Ishikawa (cell line): ENCODE results near the gene CARD18.

Experiments used
- CEBPB ChIP-seq: IDR thresholded peaks from 2 replicates; pipeline ENCODE4 v1.6.1; 2012
- CREB1 ChIP-seq: IDR thresholded peaks from 2 replicates; pipeline ENCODE4 v1.6.1; 2012; ENCODE audit warnings: low read depth
- EGR1 ChIP-seq: IDR thresholded peaks from 2 replicates; pipeline ENCODE4 v1.6.1; 2012
- EP300 ChIP-seq: IDR thresholded peaks from 2 replicates; pipeline ENCODE4 v1.6.1; 2012; ENCODE audit warnings: borderline replicate concordance
- FOXM1 ChIP-seq: IDR thresholded peaks from 2 replicates; pipeline ENCODE4 v1.6.1; 2012; ENCODE audit warnings: low read depth, borderline replicate concordance
- NFIC ChIP-seq: IDR thresholded peaks from 2 replicates; pipeline ENCODE4 v1.6.1; 2012
- RAD21 ChIP-seq: IDR thresholded peaks from 2 replicates; pipeline ENCODE4 v1.6.1; 2012; ENCODE audit warnings: low read depth
- TAF1 ChIP-seq: IDR thresholded peaks from 2 replicates; pipeline ENCODE4 v1.6.1; 2012; ENCODE audit warnings: low read depth, mild to moderate bottlenecking
- TCF12 ChIP-seq: IDR thresholded peaks from 2 replicates; pipeline ENCODE4 v1.6.1; 2012; ENCODE audit warnings: low read depth
- TEAD4 ChIP-seq: IDR thresholded peaks from 2 replicates; pipeline ENCODE4 v1.6.1; 2012
- YY1 ChIP-seq: IDR thresholded peaks from 2 replicates; pipeline ENCODE4 v1.6.1; 2012; ENCODE audit warnings: low read depth
- ZBTB7A ChIP-seq: IDR thresholded peaks from 2 replicates; pipeline ENCODE4 v1.6.1; 2012; ENCODE audit warnings: low read depth
- TF ChIP-seq, protein P1 (sequence below): IDR thresholded peaks from 2 replicates; pipeline ENCODE4 v1.6.1; 2012; ENCODE audit warnings: low read depth, mild to moderate bottlenecking
- TF ChIP-seq, protein P2 (sequence below): IDR thresholded peaks from 2 replicates; pipeline ENCODE4 v1.6.1; 2012
- TF ChIP-seq, protein P3 (sequence below): IDR thresholded peaks from 2 replicates; pipeline ENCODE4 v1.6.1; 2012

CARD18 gene

DNA sequence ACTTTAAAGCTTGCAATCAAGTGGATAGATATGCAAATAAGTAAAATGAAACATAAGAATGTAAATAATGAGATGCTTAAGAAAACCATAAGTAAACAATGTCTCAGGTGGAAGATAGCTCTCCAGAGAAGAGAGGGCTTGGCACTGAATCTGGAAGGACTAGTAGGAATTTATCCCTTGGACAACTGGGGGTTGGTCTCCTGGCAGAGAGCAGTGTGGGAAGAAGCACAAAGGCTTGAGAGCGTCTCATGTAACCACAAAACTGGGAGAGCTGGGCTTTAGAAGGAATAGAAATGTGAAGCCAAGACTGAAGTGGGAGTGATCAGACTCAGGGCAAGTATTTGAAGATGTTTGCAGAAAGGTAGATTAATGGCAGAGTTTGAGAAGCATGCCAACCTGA lies 31.3 kb downstream of the CARD18 start:
- TF ChIP-seq RAD21: no peak
- TF ChIP-seq FOXM1: no peak
- TF ChIP-seq, protein P1, sequence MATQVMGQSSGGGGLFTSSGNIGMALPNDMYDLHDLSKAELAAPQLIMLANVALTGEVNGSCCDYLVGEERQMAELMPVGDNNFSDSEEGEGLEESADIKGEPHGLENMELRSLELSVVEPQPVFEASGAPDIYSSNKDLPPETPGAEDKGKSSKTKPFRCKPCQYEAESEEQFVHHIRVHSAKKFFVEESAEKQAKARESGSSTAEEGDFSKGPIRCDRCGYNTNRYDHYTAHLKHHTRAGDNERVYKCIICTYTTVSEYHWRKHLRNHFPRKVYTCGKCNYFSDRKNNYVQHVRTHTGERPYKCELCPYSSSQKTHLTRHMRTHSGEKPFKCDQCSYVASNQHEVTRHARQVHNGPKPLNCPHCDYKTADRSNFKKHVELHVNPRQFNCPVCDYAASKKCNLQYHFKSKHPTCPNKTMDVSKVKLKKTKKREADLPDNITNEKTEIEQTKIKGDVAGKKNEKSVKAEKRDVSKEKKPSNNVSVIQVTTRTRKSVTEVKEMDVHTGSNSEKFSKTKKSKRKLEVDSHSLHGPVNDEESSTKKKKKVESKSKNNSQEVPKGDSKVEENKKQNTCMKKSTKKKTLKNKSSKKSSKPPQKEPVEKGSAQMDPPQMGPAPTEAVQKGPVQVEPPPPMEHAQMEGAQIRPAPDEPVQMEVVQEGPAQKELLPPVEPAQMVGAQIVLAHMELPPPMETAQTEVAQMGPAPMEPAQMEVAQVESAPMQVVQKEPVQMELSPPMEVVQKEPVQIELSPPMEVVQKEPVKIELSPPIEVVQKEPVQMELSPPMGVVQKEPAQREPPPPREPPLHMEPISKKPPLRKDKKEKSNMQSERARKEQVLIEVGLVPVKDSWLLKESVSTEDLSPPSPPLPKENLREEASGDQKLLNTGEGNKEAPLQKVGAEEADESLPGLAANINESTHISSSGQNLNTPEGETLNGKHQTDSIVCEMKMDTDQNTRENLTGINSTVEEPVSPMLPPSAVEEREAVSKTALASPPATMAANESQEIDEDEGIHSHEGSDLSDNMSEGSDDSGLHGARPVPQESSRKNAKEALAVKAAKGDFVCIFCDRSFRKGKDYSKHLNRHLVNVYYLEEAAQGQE: no peak
- TF ChIP-seq CREB1: no peak
- no peak for TF ChIP-seq TAF1
- TF ChIP-seq NFIC: no peak
- no peak for TF ChIP-seq EGR1
- TF ChIP-seq, protein P2, sequence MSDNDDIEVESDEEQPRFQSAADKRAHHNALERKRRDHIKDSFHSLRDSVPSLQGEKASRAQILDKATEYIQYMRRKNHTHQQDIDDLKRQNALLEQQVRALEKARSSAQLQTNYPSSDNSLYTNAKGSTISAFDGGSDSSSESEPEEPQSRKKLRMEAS: no peak
- TF ChIP-seq TCF12: no peak
- TF ChIP-seq ZBTB7A: no peak
- TF ChIP-seq EP300: no peak
- TF ChIP-seq YY1: no peak
- no peak for TF ChIP-seq CEBPB
- TF ChIP-seq, protein P3, sequence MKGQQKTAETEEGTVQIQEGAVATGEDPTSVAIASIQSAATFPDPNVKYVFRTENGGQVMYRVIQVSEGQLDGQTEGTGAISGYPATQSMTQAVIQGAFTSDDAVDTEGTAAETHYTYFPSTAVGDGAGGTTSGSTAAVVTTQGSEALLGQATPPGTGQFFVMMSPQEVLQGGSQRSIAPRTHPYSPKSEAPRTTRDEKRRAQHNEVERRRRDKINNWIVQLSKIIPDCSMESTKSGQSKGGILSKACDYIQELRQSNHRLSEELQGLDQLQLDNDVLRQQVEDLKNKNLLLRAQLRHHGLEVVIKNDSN: no peak
- TF ChIP-seq TEAD4: no peak

DNA sequence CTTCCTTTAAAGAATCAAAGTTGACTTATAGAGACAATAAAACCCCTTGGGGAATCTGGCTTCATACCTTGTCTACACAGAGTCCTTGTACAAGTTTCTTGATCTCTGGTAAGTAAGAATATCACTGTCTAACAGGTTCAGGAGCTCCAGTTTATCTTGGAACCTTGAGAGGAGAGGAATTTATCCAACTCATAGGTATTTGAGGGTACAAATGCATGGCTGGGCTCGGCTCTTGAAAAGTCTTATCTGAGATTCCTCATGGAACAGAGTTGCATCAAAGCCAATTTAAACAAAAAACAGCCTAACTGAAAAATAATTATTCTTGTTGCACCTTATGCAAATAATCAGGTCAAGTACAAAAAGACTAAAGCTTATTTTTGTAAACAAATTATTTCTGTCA lies 33.4 kb downstream of the CARD18 start:
- TF ChIP-seq TAF1 (no peak), ZBTB7A (no peak), CREB1 (no peak), EGR1 (no peak), EP300 (no peak), TEAD4 (no peak), FOXM1 (no peak), NFIC (no peak), RAD21 (no peak), TCF12 (no peak), YY1 (no peak), CEBPB (no peak)
- TF ChIP-seq, protein P1: no peak
- TF ChIP-seq, protein P3: no peak
- TF ChIP-seq, protein P2: no peak

DNA sequence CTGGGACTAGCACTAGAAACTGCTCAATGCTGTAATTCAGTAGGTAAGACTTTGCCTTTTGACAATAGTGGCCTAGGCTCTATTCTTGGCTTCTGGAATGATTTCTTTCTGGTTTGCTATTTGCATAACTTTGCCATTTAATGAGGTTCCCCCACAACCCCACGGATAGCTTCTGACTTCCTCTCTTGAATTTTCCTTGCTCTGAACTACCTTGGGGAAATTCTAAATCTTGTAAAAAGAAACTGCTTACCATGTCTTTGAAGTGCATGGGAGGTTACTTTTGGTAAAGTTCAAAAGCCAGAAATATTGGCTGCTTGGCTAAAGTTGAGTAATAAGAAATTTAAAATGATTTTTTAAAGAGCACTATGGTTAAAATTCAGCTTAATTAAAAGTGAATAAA lies 35.3 kb downstream of the CARD18 start:
- TF ChIP-seq FOXM1: no peak
- no peak for TF ChIP-seq TEAD4
- TF ChIP-seq TCF12: no peak
- TF ChIP-seq, protein P2: no peak
- no peak for TF ChIP-seq ZBTB7A
- TF ChIP-seq YY1: no peak
- no peak for TF ChIP-seq EP300
- no peak for TF ChIP-seq NFIC
- no peak for TF ChIP-seq EGR1
- no peak for TF ChIP-seq TAF1
- TF ChIP-seq, protein P3: no peak
- TF ChIP-seq CREB1: no peak

DNA sequence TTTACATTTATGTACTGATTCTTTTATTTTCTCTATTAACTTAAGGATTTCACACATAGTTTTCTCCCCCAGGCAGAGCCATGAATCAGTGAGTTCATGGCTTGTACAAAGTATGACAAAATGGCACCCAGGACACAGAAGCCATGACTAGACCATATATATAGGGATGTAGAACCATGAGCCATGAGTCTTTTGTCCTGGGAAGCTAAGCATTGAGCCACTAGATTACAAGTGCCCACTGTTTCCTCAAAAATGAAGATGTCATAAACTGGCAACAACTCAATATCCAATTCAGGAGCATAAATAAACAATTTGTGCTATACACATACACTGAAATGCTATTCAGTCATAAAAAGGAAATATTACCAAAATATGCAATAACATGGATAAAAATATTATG lies 36.2 kb downstream of the CARD18 start:
- TF ChIP-seq NFIC (no peak), ZBTB7A (no peak), FOXM1 (no peak), RAD21 (no peak), CREB1 (no peak), EGR1 (no peak), TEAD4 (no peak), YY1 (no peak), CEBPB (no peak), EP300 (no peak)
- TF ChIP-seq, protein P3: no peak
- TF ChIP-seq, protein P2: no peak
- TF ChIP-seq, protein P1: no peak
